K562 (cell line): ENCODE results near the gene MYO1D. TPM values are rescaled to one million over a fixed set of nuclear protein-coding genes. Genes with fewer than 3 reads are reported as not detected.

ENCODE experiments used
- ATAC-seq: fragments of 200-7000 bp; cut with Tn5 transposase; 3 replicates; pipeline ENCODE4 v1.9.1; 2020; ENCODE audit warnings: moderate library complexity
- BruUV-seq: library from RNA; stranded (reverse); fragments of 400-500 nt; replicated peaks from 2 replicates; lab custom pipeline; 2021; lab: Mats Ljungman, UMichigan
- CTCF ChIA-PET: fragments of 300-600 bp; formaldehyde crosslinking; extraction: SDS; loops from one replicate; lab custom pipeline; 2021; ENCODE audit warnings: low intra/inter-chr PET ratio; lab: Yijun Ruan, JAX
- POLR2A ChIA-PET: fragments of 300-600, 350-650 bp; sonication (Branson Sonifier 250); formaldehyde crosslinking; extraction: SDS; loops from one replicate; lab custom pipeline; 2021; ENCODE audit warnings: antibody characterized with exemption, inconsistent platforms; lab: Yijun Ruan, JAX
- DNase-seq, 4 experiments: peaks; one replicate each; pipeline versions ENCODE4 v3.0.0 to v3.0.0-alpha.2; 2011 to 2018; ENCODE audit warnings: low spot score in 3 of 4, mixed read lengths in 3 of 4; ENCODE audit errors: extremely low read depth in 1 of 4
- FAIRE-seq: peaks from 2 replicates; lab custom pipeline; 2011; peaks lifted over from hg19 to GRCh38; lab: Jason Lieb, UNC
- H2AFZ ChIP-seq: 2 replicates; pipeline ENCODE4 v1.6.0; 2011; ENCODE audit warnings: low read depth, low read length, control low read depth, inconsistent platforms
- H3K27ac ChIP-seq: fragments of 200-600 bp; 3 replicates; pipeline ENCODE4 v1.8.0; 2011; ENCODE audit warnings: low read depth, mild to moderate bottlenecking, control low read depth, inconsistent platforms, low read length, moderate library complexity, mixed read lengths; ENCODE audit errors: extremely low read depth
- H3K27me3 ChIP-seq, 2 experiments: fragments of 300-600 bp in 1 of 2; 2 replicates in 1 of 2; 3 replicates in 1 of 2; pipeline versions ENCODE4 v1.6.0 to v1.8.0; 2011; ENCODE audit warnings: inconsistent platforms in 2 of 2, low read length in 2 of 2, mild to moderate bottlenecking in 1 of 2, mixed read lengths in 1 of 2, moderate library complexity in 1 of 2; ENCODE audit not compliant: control insufficient read depth in 2 of 2, insufficient read depth in 2 of 2
- H3K36me3 ChIP-seq: fragments of 300-600 bp; 3 replicates; pipeline ENCODE4 v1.8.0; 2011; ENCODE audit warnings: mild to moderate bottlenecking, low read length, inconsistent platforms; ENCODE audit not compliant: control insufficient read depth, insufficient read depth
- H3K4me1 ChIP-seq, 2 experiments: fragments of 200-600 bp in 1 of 2; replicated peaks in 1 of 2; 2 replicates in 1 of 2; 3 replicates in 1 of 2; pipeline versions ENCODE4 v1.5.1 to v1.8.0; 2011; ENCODE audit warnings: inconsistent platforms in 2 of 2, low read length in 2 of 2, mild to moderate bottlenecking in 1 of 2, mixed read lengths in 1 of 2, moderate library complexity in 1 of 2; ENCODE audit not compliant: control insufficient read depth in 2 of 2, insufficient read depth in 2 of 2
- H3K4me2 ChIP-seq: 2 replicates; pipeline ENCODE4 v1.6.1; 2011; ENCODE audit warnings: low read length, control low read depth, inconsistent platforms, mixed read lengths; ENCODE audit not compliant: insufficient read depth
- H3K4me3 ChIP-seq: fragments of 200-600 bp; sonication (generic), shearing (Covaris generic); 2 replicates; pipeline ENCODE4 v1.5.1; 2016; ENCODE audit warnings: control low read depth, inconsistent platforms
- H3K79me2 ChIP-seq: fragments of 200-600 bp; 3 replicates; pipeline ENCODE4 v1.8.0; 2011; ENCODE audit warnings: low read length, inconsistent platforms; ENCODE audit not compliant: control insufficient read depth, insufficient read depth
- H3K9ac ChIP-seq, 2 experiments: 2 replicates each; pipeline versions ENCODE4 v1.6.0 to v1.6.1; 2011; ENCODE audit warnings: low read depth in 2 of 2, low read length in 2 of 2, control low read depth in 1 of 2, inconsistent platforms in 1 of 2, mild to moderate bottlenecking in 1 of 2, mixed read lengths in 1 of 2; ENCODE audit not compliant: insufficient read depth in 1 of 2
- H3K9me1 ChIP-seq: one replicate; pipeline ENCODE4 v1.6.0; 2011; ENCODE audit warnings: inconsistent platforms, mild to moderate bottlenecking, low read length, moderate library complexity; ENCODE audit not compliant: control insufficient read depth, insufficient read depth
- H3K9me3 ChIP-seq: replicated peaks from 2 replicates; pipeline ENCODE4 v1.5.1; 2011; ENCODE audit warnings: low read depth, low read length, inconsistent platforms; ENCODE audit not compliant: control insufficient read depth, insufficient read depth
- H4K20me1 ChIP-seq: replicated peaks from 2 replicates; pipeline ENCODE4 v1.6.1; 2011; ENCODE audit warnings: low read length, inconsistent platforms, mixed read lengths; ENCODE audit not compliant: control insufficient read depth, insufficient read depth
- CREB5 ChIP-seq: fragments of 250-450 bp; sonication (Bioruptor Pico); IDR thresholded peaks from 2 replicates; pipeline ENCODE4 v1.5.0; 2020; ENCODE audit warnings: mild to moderate bottlenecking
- GABPA ChIP-seq: fragments of 200-800 bp; sonication (Bioruptor generic); conservative IDR thresholded peaks from 2 replicates; pipeline ENCODE4 v1.6.1; 2016; ENCODE audit warnings: low read depth, missing genetic modification characterization, missing compliant biosample characterization
- RFX1 ChIP-seq: fragments of 450-650 bp; IDR thresholded peaks from 2 replicates; pipeline ENCODE4 v1.6.1; 2016; ENCODE audit warnings: mild to moderate bottlenecking, moderate library complexity
- RHOXF2B ChIP-seq: fragments of 250-450 bp; sonication (Bioruptor Pico); conservative IDR thresholded peaks from 2 replicates; pipeline ENCODE4 v1.5.1; 2021
- ZBTB49 ChIP-seq: sonication (generic); formaldehyde crosslinking; IDR thresholded peaks from 2 replicates; pipeline ENCODE4 v1.8.0; 2022; ENCODE audit warnings: missing genetic modification reagents, mild to moderate bottlenecking, borderline replicate concordance
- ZNF133 ChIP-seq: fragments of 250-450 bp; sonication (Bioruptor Pico); IDR thresholded peaks from 2 replicates; pipeline ENCODE4 v1.4.0; 2020; ENCODE audit warnings: mild to moderate bottlenecking
- ZNF146 ChIP-seq: IDR thresholded peaks from one replicate; pipeline ENCODE4 v1.6.1; 2018; ENCODE audit warnings: missing compliant biosample characterization; ENCODE audit not compliant: unreplicated experiment
- WGBS: fragments of 100-300 bp; shearing (Covaris generic); methylation state at CpG from one replicate; pipeline ENCODE4 v1.1.6; 2016; ENCODE audit warnings: low coverage, mixed read lengths; ENCODE audit not compliant: insufficient coverage; ENCODE audit errors: missing lambda C conversion rate; 5-methylcytosine and 5-hydroxymethylcytosine counted together
- in situ Hi-C: fragments of 300-500 bp; cut with MboI; formaldehyde crosslinking; loops from 4 replicates; pipeline ENCODE4 v1.15.0; 2018; ENCODE audit warnings: inconsistent platforms, mixed read lengths
- intact Hi-C: fragments of 100-400 bp; cut with micrococcal nuclease; formaldehyde crosslinking; loops from 2 replicates; pipeline ENCODE4 v1.14.2; 2022
- polyA plus RNA-seq, 8 experiments: library from polyadenylated mRNA; depleted of rRNA in 4 of 8; stranded (reverse) in 5 of 8; unstranded in 3 of 8; fragments of >200 nt; fragmentation: Nextera tagmentation in 2 of 8; fragmentation: Illumina TruSeq in 1 of 8; extraction: Ambion mirVana in 2 of 8; extraction: Trizol in 1 of 8; gene quantifications; 2 replicates each; pipeline versions ENCODE4 v1.2.1 to v1.2.3, GENCODE V29; 2011 to 2014; ENCODE audit warnings: inconsistent platforms in 1 of 8, missing spikeins in 1 of 8
- total RNA-seq, 7 experiments: library from RNA; depleted of rRNA in 6 of 7; stranded (reverse); fragments of >200 nt in 6 of 7; fragmentation: Illumina TruSeq in 2 of 7; extraction: Trizol in 2 of 7; gene quantifications; 2 replicates each; pipeline versions ENCODE4 v1.2.1 to v1.2.3, GENCODE V29; 2011 to 2021; ENCODE audit warnings: low replicate concordance in 1 of 7
- TF ChIP-seq, protein P1 (sequence below): fragments of 250-450 bp; sonication (Bioruptor Pico); IDR thresholded peaks from 2 replicates; pipeline ENCODE4 v1.9.0; 2021; ENCODE audit warnings: mild to moderate bottlenecking

MYO1D gene
- total and polyA plus RNA-seq, 9 of the 15 experiments (the other 6 are each of a cell fraction or from before 2014, with no cell fraction given) = 2.1 to 71.2 (median 45.4) TPM

DNA sequence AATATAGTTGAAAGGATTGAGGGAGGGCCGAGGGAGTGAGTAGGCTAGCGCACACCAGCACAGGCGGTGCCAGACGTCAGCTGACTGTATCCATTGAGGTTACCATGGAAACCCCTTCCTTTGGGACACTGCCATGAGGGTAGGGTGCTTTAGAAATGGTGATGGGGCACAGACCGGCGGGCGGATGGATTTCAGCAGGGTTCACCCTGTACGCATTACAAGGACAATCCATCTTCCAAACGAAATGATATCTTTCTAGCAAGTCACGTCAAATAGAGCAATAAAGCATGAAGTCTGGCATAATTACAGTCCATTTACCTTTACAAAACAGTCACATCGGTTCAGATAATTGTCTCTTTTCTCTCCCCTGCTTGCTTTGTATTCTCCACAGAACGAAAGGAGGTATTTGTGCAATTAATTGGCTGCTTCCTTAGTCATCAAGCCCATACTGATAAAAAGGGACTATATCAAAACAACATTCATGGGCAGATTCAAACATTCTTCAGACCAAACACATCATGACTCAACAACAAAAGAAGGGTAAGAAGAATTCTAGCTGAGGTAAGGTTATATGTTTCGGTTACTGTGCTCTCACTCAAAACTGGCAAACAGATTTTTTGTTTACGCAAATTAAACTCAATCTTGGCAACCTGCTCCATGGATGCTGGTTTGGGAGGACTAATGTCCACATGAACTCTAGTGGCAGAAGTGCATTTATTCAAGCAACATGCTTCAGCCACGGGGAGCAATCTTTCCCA is 249.5 kb downstream of the MYO1D start:
- Histone ChIP-seq H3K27ac (no peak overlapping the region), H3K36me3 (no peaks in the 10 kb centered on the region), H3K9ac (no peak overlapping the region), H2AFZ (no peak overlapping the region), H3K27me3 (no peaks in the 10 kb centered on the region), H3K9me3 (no peaks in the 10 kb centered on the region), H3K4me3 (no peak overlapping the region), H3K4me2 (no peak overlapping the region), H3K4me1 (peaks cover 0 to 4% of the 10 kb centered on the region in 2 experiments; a peak in 2 of 5 replicates), H4K20me1 (no peaks in the 10 kb centered on the region), H3K79me2 (no peaks in the 10 kb centered on the region), H3K9me1 (no peaks in the 10 kb centered on the region)
- no TSS peak for BruUV-seq
- POLR2A ChIA-PET = interaction anchor here (0.6 to 1.7 kb wide), 2 partner anchors 9 to 212 kb away, joined by 4 to 5 read pairs; no protein-coding TSS in a partner anchor
- intact Hi-C loops (no loop called here), in situ Hi-C loops (no loop called here)
- DNase-seq (no peak), FAIRE-seq (no peak), ATAC-seq (no peak)
- 78% methylated on average over 15 of the region's 15 CpGs for WGBS
- TF ChIP-seq CREB5 (CRISPR knock-in tag) = no peak
- TF ChIP-seq RFX1 = peak; percentile 73
- CTCF ChIA-PET = no interaction called here

DNA sequence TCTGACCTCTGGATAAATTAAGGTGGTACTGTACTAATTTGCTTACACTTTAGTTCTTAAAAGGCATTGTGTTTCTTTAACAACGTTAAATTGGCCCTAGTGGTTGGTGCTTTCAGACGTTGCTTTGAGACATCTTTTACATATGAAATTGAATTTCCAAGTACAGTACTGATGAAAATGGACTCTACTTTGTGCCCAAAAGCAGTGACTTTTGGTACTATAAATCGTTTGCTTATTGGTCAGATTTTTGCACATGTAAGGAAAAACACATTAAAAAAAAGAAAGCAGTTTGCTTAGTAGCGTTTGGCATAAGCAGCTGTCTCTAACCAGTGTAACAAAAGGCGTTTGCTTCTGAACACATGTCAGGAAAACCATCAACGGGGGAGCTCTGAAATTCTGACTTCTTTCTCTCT is 250.5 kb downstream of the MYO1D start:
- Histone ChIP-seq H3K79me2 (no peaks in the 10 kb centered on the region), H3K4me1 (peaks cover 0 to 4% of the 10 kb centered on the region in 2 experiments; a peak in 2 of 5 replicates), H3K27ac (no peak overlapping the region), H3K36me3 (no peaks in the 10 kb centered on the region), H3K4me2 (no peak overlapping the region), H3K27me3 (no peaks in the 10 kb centered on the region), H3K9me1 (no peaks in the 10 kb centered on the region), H3K4me3 (no peak overlapping the region), H4K20me1 (no peaks in the 10 kb centered on the region; the same call in 1 of the 2 replicates), H2AFZ (no peak overlapping the region), H3K9me3 (no peaks in the 10 kb centered on the region), H3K9ac (no peak overlapping the region)
- intact Hi-C loops (no loop called here), in situ Hi-C loops (no loop called here)
- BruUV-seq = no TSS peak
- FAIRE-seq (no peak), DNase-seq (no peak), ATAC-seq (no peak)
- WGBS = 32% methylated on average over 6 of the region's 6 CpGs
- ChIA-PET CTCF (no interaction called here), POLR2A (interaction anchor here (1.7 kb wide), 1 partner anchor 8 kb away, joined by 5 read pairs; no protein-coding TSS in a partner anchor)
- TF ChIP-seq ZNF146 (CRISPR knock-in tag) = no peak
- TF ChIP-seq ZBTB49 (CRISPR knock-in tag) = no peak
- TF ChIP-seq ZNF133 (CRISPR knock-in tag) = no peak
- TF ChIP-seq RHOXF2B (CRISPR knock-in tag) = no peak
- TF ChIP-seq GABPA (tag) = no peak
- TF ChIP-seq, protein P1, sequence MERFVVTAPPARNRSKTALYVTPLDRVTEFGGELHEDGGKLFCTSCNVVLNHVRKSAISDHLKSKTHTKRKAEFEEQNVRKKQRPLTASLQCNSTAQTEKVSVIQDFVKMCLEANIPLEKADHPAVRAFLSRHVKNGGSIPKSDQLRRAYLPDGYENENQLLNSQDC (CRISPR knock-in tag) = no peak
